Activated naive CD4-positive, alpha-beta T cell treated with anti-CD3 and anti-CD28 coated beads, Interleukin-2, amount 50 U/mL, for 72 hours (primary cell): ENCODE data around the gene ZNF263. TPM values are rescaled to one million over a fixed set of nuclear protein-coding genes. Genes with fewer than 3 reads are reported as not detected.

ENCODE experiments used
- ATAC-seq, 2 donors: fragments of 150-1000 bp; cut with Tn5 transposase; 2 replicates each; pipeline ENCODE4 v1.10.0; 2021; ENCODE audit warnings: mild to moderate bottlenecking in 2 of 2, moderate library complexity in 2 of 2
- DNase-seq, 2 donors: peaks; one replicate each; pipeline ENCODE4 v3.0.0; 2021 to 2022; ENCODE audit warnings: low spot score in 2 of 2
- H3K27ac Mint-ChIP-seq, 2 donors: one replicate each; pipeline ENCODE4 v1.8.0; 2022; ENCODE audit warnings: mild to moderate bottlenecking in 2 of 2, mixed read lengths in 2 of 2
- H3K36me3 Mint-ChIP-seq, 2 donors: one replicate each; pipeline ENCODE4 v1.8.0; 2022; ENCODE audit warnings: mixed read lengths in 2 of 2
- H3K9me3 Mint-ChIP-seq, 2 donors: one replicate each; pipeline ENCODE4 v1.8.0; 2022; ENCODE audit warnings: mixed read lengths in 2 of 2
- total RNA-seq, 2 donors: library from RNA; stranded (reverse); gene quantifications; one replicate each; pipeline ENCODE4 v1.2.3, GENCODE V29; 2022

ZNF263 gene
- total RNA-seq, 2 donors from 2014 or later, result 16.2 to 20.6 TPM

DNA sequence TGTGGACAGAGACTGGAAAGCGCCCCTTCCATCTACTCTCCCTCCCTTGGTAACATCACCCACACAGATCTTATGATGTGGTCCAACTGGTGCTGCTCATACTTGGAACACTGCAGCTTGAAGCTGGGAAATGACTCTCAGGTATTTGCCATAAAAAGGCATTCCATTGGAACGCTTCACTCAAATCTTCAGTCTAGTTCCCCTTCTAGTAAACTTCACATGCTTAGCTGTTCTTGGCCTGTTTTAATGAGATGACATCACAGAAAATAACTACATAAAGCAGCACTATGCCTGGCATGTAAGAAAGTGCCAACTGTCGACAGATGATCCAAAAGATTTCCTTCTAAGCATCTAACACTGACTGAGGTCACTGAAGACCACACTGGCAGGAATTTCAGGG, 9.3 kb downstream of the ZNF263 start:
- peaks cover 71 to 88% of the 10 kb centered on the region in 2 donors for H3K36me3 Mint-ChIP-seq
- DNase-seq, result no peak
- H3K27ac Mint-ChIP-seq, result no peak overlapping the region
- no peak for ATAC-seq
- H3K9me3 Mint-ChIP-seq, result peaks cover 40 to 53% of the 10 kb centered on the region in 2 donors

DNA sequence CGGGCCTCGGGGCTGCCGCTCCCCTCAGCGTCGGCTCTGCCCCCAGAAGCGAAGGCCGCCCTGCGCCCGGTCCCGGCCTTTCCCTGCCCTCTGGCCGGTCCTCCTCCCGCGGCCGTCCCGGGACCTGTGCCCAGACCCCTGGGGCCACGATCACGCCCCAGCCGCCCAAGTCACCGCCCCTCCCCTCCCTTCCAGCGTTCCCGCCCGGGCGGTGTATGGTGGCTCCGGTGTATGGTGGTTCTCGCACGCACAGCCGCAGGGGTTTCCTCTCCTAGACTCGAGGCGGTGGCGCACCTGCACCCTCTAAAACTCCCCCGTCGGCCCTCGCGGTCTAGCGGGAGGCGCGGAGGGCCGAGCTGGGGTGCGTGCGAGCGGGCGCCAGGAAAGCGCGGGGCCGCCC, 11.9 kb downstream of the ZNF263 start:
- ATAC-seq, result no peak
- H3K9me3 Mint-ChIP-seq, result peaks cover 49 to 57% of the 10 kb centered on the region in 2 donors

DNA sequence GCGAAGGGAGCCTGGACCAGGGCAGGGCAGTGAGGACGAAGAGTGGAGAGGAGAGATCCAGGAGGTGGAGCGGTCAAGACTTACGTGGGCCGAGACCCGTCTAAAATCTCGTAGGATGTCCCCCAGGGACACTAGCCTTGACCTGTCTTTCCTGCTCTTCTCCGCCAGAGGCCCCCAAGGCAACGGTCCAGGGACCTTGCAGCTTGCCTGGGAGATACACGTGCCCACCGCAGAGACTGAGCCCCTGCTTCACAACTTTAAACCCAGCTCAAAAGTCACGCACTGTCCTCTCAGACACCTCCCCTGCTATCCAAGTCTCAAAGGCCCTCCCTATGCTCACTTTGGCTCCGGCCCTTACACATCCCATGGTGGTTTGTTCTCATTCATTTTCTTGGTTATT, 12.5 kb downstream of the ZNF263 start:
- Mint-ChIP-seq H3K9me3 (peaks cover 55 to 56% of the 10 kb centered on the region in 2 donors), H3K36me3 (peaks cover 62 to 83% of the 10 kb centered on the region in 2 donors), H3K27ac (no peak overlapping the region)
- no peak for DNase-seq
- ATAC-seq, result no peak

More for the DNA sequence above, 11.9 kb downstream of the ZNF263 start:
- H3K27ac Mint-ChIP-seq, result no peak overlapping the region
- no peak for DNase-seq
- H3K36me3 Mint-ChIP-seq, result peaks cover 62 to 83% of the 10 kb centered on the region in 2 donors

DNA sequence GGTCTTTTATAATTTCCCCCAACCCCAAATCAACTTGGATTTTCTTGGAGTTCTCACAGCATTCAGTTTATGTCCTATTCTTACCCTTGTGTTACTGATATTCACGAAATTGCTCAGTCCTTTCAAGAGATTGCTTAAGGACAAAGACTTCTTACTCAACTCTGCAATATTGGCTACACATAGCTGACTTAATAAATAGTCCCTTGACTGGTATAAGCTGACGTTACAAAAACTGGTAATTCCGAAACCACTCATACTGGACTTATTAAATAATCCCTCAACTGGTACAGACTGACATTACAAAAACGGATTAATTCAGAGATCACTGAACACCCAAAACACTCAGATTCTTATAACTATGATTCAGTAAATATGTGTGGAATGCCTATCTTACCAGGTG, 21.1 kb downstream of the ZNF263 start:
- Mint-ChIP-seq H3K9me3 (peaks cover 32 to 42% of the 10 kb centered on the region in 2 donors), H3K27ac (peak overlapping the region; percentile 77 to 91), H3K36me3 (peaks cover 73 to 79% of the 10 kb centered on the region in 2 donors)
- DNase-seq (no peak), ATAC-seq (no peak)

DNA sequence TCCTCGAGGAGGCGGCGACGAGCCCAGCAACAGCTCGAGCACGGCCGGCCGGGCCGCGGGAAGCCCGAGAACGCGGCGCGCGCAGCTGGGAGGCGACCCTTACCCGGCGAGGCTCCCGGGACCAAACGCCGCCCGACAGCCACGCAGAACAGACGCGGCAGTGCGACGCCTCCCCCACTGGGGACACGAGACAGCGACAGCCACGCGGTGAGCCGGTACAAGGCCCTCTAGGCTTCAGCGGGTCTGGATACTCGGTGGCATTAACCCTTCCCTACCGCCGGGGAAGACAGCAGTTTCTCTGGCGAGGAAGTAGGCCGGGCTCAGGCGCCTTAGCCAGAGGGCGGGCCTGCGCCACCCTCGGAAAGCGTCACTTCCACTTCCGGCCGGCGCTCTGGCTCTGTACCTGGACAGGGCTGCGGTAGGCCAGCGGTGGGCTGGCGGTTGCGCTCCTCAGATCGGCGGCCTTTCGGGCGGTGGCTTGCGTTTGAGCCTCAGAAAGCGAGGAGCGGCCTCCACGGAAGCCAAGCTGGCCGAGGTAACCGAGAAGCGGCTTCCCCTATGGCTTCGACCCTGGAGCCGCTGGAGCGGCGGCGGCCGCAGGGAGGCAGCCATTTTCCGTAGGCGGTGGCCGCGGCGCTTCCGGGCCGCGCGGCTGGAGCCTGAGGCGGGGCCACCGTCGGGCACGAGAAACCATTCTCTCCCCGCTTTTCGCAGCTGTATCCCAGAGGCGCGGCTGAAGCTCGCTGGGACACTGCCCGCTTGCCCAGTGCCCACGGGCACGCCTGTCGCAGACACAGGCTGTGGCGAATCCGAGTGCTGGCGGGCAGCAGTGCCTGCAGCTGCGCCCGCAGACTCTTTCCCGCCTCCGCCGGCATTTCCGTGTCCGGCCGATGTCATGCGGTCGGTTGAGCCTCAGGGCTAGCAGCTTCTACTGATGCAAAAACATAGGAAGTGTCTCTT, 22.1 kb downstream of the ZNF263 start, which contains the start of the genes TIGD7 and ZNF75A:
TIGD7 (minus strand) TSS at position 322 of the 960 bp plus-strand sequence. CDS start 4,816 bp downstream, outside the sequence.
ZNF75A (plus strand) TSS at position 389 of the 960 bp plus-strand sequence. CDS start 2,932 bp downstream, outside the sequence.
- Mint-ChIP-seq H3K27ac (peak within 1 kb of the TSS; percentile 77 to 91), H3K36me3 (peaks cover 72 to 80% of the 10 kb centered on the region in 2 donors), H3K9me3 (peaks cover 23 to 34% of the 10 kb centered on the region in 2 donors)
- ATAC-seq (peak; percentile 99), DNase-seq (peak; percentile 81 to 91)

DNA sequence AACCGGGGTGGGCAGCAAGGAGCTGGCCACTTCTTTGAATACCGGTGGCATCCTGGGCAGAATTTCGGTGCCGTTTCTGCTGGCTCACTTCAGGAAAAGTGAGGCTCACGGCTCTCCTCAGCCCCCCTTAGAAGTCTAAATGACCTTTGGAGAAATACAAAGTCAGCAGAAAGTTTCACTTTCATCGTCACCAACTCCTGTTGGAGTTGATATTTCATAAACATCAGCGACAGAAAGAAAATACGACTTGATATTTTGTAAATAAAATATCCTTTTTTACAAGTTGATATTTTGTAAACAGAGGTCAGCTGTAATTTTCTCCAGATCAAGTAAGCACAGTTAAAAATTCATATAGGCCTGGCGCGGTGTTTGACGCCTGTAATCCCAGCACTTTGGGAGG, 22.8 kb downstream of the ZNF263 start:
- DNase-seq (no peak), ATAC-seq (no peak)
- H3K27ac Mint-ChIP-seq, result peak overlapping the region; percentile 60 to 91
- peaks cover 72 to 81% of the 10 kb centered on the region in 2 donors for H3K36me3 Mint-ChIP-seq
- H3K9me3 Mint-ChIP-seq, result peaks cover 26 to 28% of the 10 kb centered on the region in 2 donors

DNA sequence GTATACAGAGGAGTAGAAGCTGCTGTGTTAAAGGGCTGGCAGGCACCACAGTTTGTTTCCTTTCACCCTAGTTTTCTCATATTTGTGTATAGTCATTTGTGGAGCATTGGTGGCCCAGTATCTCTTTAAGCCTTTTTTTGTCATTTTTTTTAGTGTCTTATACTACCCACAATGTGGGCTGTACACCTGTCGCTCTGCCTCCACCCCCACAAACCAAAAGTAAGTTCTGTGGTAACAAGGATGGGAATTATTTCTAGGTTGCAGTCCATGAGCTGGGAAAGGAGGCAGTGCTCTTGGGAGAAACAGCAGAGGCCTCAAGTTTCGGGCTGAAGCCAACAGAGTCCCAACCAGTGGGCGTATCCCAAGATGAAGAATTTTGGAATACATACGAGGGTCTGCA, 28.2 kb downstream of the ZNF263 start:
- Mint-ChIP-seq H3K36me3 (peaks cover 91 to 99% of the 10 kb centered on the region in 2 donors), H3K9me3 (peaks cover 54 to 61% of the 10 kb centered on the region in 2 donors), H3K27ac (peak overlapping the region in 1 of 2 donors; percentile 37)
- no peak for ATAC-seq
- no peak for DNase-seq

DNA sequence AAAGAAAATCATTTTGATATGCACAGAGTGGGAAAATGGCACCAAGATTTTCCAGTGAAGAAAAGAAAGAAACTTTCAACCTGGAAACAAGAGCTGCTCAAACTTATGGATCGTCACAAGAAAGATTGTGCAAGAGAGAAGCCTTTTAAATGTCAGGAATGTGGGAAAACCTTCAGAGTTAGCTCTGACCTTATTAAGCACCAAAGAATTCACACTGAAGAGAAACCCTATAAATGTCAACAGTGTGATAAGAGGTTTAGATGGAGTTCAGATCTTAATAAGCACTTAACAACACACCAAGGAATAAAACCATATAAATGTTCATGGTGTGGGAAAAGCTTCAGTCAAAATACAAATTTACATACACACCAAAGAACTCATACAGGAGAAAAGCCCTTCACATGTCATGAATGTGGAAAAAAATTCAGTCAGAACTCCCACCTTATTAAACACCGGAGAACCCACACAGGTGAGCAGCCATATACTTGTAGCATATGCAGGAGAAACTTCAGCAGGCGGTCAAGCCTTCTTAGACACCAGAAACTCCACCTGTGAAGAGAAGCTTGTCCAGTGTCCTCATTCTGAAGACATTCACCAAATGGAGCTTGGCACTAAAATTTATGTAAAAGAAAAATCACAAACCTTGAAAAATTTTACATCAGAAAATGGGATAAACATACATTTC, 34.2 kb downstream of the ZNF263 start:
- DNase-seq, result no peak
- Mint-ChIP-seq H3K9me3 (peaks cover 71 to 72% of the 10 kb centered on the region in 2 donors), H3K27ac (peak overlapping the region in 1 of 2 donors; percentile 55), H3K36me3 (peaks cover 89% of the 10 kb centered on the region in 2 donors)
- no peak for ATAC-seq

DNA sequence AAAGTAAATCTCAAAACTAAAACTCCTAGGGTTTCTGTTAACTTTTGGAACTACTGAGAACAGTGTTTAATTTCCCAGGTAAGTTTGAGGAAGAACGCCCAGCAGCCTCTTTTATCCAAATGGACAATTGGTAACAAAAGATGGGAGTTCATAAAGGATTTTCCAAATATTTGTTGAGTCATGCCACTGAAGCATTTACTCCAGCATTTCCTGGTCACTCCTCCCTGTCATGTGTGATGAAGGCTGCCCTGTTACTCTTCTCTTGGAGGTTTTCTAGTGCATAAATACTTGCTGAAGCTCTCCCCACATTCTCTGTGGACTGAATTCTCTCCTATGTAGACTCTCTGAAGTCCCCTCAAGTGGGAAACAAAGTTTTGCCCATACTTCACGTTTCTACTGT, 38.5 kb downstream of the ZNF263 start:
- Mint-ChIP-seq H3K36me3 (peaks cover 59 to 60% of the 10 kb centered on the region in 2 donors), H3K9me3 (peaks cover 42 to 44% of the 10 kb centered on the region in 2 donors), H3K27ac (no peak overlapping the region)
- DNase-seq, result no peak
- ATAC-seq, result no peak

DNA sequence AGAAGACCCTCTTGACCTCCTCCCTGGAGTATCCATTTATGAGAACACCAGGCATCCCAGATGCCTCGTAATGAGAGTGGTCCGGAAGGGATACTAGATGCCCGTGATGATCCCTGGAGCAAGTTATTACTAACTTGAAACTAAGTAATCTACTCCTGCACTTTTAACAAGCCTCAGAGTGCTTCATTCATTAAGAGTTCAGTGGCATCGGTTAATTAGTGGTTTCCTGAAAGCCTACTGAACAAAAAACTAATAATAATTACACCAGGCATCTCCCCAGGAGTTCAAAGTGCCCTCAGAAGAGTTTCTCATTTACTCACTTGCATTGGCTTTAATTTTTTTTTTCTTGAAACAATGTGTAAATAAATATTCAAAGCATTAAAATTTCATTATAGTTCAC, 44.2 kb downstream of the ZNF263 start:
- DNase-seq (no peak), ATAC-seq (no peak)
- Mint-ChIP-seq H3K27ac (no peak overlapping the region), H3K36me3 (peaks cover 13 to 19% of the 10 kb centered on the region in 2 donors), H3K9me3 (peaks cover 16 to 29% of the 10 kb centered on the region in 2 donors)

DNA sequence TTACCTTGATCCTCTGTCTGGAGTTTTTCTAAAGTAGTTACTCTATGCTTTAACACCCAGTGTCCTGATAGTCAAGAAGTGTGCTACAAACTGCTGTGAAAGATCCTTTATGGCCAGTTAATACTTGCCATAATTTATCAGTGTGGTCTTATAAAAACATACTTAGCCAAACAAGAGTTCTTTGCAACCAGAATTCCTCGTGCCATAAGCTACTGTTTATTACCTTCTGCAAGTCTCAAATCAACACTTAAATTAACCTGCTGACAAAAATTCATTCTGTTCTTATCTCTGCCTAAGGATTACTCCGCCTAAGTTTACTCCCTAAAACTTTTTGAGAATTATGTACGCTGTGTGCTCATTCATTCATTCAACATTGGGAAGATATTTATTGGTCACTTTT, 44.8 kb downstream of the ZNF263 start:
- ATAC-seq (no peak), DNase-seq (no peak)
- no peak overlapping the region for H3K27ac Mint-ChIP-seq
- peaks cover 16 to 30% of the 10 kb centered on the region in 2 donors for H3K9me3 Mint-ChIP-seq
- peaks cover 9 to 14% of the 10 kb centered on the region in 2 donors for H3K36me3 Mint-ChIP-seq

DNA sequence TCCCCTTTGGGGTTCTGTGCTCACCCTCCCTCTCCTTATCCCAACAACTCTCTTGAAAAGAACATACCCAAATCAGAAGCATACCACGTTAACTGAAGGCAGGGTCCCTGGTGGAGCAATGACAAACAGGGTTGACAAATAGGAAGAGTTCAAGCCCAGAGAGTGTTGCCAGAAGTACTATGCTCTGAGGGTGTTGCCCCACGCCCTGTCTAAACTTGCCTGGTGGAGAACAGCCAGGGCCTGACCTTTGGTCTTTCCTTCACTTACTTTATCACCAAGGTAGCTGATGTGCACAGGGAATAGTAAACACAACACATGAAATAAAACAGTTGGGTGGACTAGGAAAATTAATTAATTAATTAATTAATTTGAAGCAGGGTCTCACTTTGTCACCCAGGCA, 45.4 kb downstream of the ZNF263 start:
- peaks cover 7 to 14% of the 10 kb centered on the region in 2 donors for H3K36me3 Mint-ChIP-seq
- peaks cover 18 to 32% of the 10 kb centered on the region in 2 donors for H3K9me3 Mint-ChIP-seq
- no peak for ATAC-seq
- H3K27ac Mint-ChIP-seq, result no peak overlapping the region
- DNase-seq, result no peak

Other genes starting within 250 kb of the ZNF263 start
- 1 to 10 TPM in 1 of 2 donors, not detected in 1; 2.9 TPM for gene BICDL2, start 246.5 kb upstream of the ZNF263 start, total RNA-seq
- gene MMP25, start 236.9 kb upstream of the ZNF263 start, total RNA-seq, result 1 to 10 TPM; 1.8 to 2.0 TPM
- 1,000 to 10,000 TPM; 2,042 to 3,291 TPM for gene IL32, start 217.9 kb upstream of the ZNF263 start, total RNA-seq
- under 1 TPM; 0.14 to 0.68 TPM for gene ZSCAN10, start 184.2 kb upstream of the ZNF263 start, total RNA-seq
- gene ZNF205, start 170.9 kb upstream of the ZNF263 start, total RNA-seq, result under 1 TPM in 1 of 2 donors, not detected in 1; 0.18 TPM
- gene ZNF213, start 148.5 kb upstream of the ZNF263 start, total RNA-seq, result 1 to 10 TPM; 6.1 to 8.2 TPM
- gene OR1F1, start 95.3 kb upstream of the ZNF263 start, total RNA-seq, result not detected
- gene ZNF200, start 48.3 kb upstream of the ZNF263 start, total RNA-seq, result 10 to 100 TPM in 1 of 2 donors, 1 to 10 TPM in 1; 9.2 to 19.3 TPM
- gene MEFV, start 26.9 kb upstream of the ZNF263 start, total RNA-seq, result under 1 TPM in 1 of 2 donors, not detected in 1; 0.16 TPM
- gene TIGD7, start 21.9 kb downstream of the ZNF263 start, total RNA-seq, result 1 to 10 TPM; 5.4 to 5.9 TPM
- 10 to 100 TPM in 1 of 2 donors, 1 to 10 TPM in 1; 7.4 to 26.0 TPM for gene ZNF75A, start 22.0 kb downstream of the ZNF263 start, total RNA-seq
- gene OR2C1, start 72.4 kb downstream of the ZNF263 start, total RNA-seq, result not detected
- 10 to 100 TPM in 1 of 2 donors, 1 to 10 TPM in 1; 7.6 to 14.1 TPM for gene ZSCAN32, start 117.5 kb downstream of the ZNF263 start, total RNA-seq
- 1 to 10 TPM; 5.2 to 7.7 TPM for gene ZNF174, start 117.7 kb downstream of the ZNF263 start, total RNA-seq
- gene ZNF597, start 160.0 kb downstream of the ZNF263 start, total RNA-seq, result 1 to 10 TPM; 2.0 to 3.1 TPM
- 10 to 100 TPM; 29.2 to 40.1 TPM for gene NAA60, start 160.2 kb downstream of the ZNF263 start, total RNA-seq
- under 1 TPM in 1 of 2 donors, not detected in 1; 0.25 TPM for gene C16orf90, start 212.0 kb downstream of the ZNF263 start, total RNA-seq
- gene CLUAP1, start 217.5 kb downstream of the ZNF263 start, total RNA-seq, result 10 to 100 TPM; 15.5 to 20.0 TPM